Stimulated activated CD8-positive, alpha-beta memory T cell treated with anti-CD3 and anti-CD28 coated beads, Interleukin-2, amount 100 ng/mL, for 48 hours (primary cell): ENCODE measurements around the gene ZNF536.
"Not testable (repeated sequence)": the region's sequence is repeated elsewhere in the genome, so short reads cannot be mapped to it uniquely, and the experiment has no call there.

ENCODE experiments used
- DNase-seq, 2 donors: peaks; one replicate each; pipeline ENCODE4 v3.0.0-alpha.2; 2020; ENCODE audit warnings: low read depth in 2 of 2

Gene ZNF536

DNA sequence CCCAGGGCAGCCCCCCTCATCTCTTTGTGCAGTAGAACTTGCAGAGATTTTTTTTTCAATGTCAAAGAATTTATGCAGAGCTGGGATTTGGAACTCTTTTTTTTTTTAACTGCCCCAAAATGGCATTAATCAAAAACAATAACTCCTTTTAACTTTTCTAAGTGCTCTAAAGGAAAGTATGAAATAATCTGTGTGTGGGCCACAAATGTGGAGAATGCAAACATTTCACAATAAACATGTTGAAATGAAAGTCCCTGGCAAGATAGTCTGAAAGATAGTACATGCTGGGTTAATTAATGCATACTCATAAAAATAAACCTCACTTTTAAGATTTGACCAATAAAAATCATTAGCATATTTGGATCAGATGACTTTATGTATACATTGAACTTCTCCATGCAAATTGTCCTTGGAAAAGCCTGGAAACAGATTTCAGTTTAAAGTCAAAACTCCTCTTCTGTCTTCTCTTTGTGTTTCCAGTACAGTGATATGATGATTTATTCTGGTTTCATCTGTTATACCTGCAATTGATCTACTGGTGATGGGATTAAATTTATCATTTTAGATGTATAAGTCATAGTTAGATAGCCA lies 30.5 kb upstream of the ZNF536 start:
- no peak for DNase-seq

DNA sequence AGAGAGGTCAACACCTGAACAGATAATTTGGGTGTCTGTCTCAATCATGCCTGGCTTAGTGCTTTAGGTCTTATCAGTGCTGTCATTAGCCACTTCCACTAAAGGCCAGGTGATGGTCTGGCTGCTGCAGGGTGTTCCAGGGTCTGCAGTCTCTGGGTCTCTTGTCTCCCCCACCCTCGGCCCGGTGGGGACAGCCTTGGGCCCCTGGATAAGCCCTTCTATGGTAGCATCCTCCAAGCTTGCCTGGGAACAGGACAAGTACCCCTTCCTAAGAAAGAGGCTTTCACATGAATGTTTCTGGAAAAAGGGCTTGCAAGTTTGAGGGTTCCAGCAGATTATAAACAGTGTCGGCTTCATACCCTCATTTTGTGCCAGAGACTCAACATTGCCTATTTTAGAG lies 29.3 kb upstream of the ZNF536 start:
- no peak for DNase-seq

GRCh38 chr19:30344446-30345425 lies 27.4 kb upstream of the ZNF536 start:
- DNase-seq = no peak

GRCh38 chr19:30345686-30346085 lies 26.5 kb upstream of the ZNF536 start:
- no peak for DNase-seq

- not testable (repeated sequence) for DNase-seq
These were observed 25.7 kb upstream of the ZNF536 start for GRCh38 chr19:30346468-30346867.

- no peak for DNase-seq
These were observed 23.0 kb upstream of the ZNF536 start for GRCh38 chr19:30349131-30349730.

DNA sequence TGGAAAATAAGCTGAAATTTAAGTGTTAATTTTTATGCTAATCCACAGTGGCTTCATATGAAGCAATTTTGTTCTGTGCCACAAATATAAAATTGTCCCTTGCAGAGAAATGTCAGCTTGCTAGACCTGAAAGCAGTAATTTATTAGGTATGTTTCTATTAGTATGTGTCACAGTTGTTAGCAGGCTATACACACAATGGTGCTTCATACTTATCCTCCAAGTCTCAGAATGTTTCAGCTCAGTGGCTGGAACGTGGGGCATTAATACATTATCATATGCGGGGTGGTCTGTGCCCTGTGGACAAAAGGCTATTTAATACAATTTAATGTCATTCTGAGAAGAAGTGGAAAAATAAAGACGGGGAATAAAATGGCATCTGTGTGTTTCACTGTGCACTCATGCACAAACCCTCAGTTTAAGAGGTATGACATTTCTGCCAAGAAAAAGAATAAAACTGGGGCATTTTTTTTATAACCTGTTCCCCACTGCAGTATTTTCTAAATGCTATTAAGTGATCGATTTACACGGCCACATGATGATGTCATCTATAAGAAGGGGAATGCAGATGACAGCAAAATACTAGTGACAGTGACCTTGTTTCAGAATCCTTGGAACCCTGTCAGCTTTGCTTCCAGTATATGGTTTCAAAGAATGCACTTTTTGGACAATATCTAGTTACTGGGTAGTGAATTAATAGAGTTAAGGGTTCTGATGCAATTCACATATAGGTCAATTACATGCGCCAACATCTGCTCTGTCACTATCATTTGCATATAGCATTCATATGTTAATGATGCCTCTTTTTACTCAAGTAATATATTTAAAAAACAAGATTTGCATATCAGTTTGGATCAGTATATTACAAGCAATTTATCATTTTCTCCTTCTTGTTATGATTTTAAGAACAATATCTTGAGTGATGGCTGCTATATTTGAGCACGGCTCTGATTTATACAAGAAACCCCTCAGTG lies 21.2 kb upstream of the ZNF536 start:
- no peak for DNase-seq

GRCh38 chr19:30351774-30352173 lies 20.4 kb upstream of the ZNF536 start:
- no peak for DNase-seq

DNA sequence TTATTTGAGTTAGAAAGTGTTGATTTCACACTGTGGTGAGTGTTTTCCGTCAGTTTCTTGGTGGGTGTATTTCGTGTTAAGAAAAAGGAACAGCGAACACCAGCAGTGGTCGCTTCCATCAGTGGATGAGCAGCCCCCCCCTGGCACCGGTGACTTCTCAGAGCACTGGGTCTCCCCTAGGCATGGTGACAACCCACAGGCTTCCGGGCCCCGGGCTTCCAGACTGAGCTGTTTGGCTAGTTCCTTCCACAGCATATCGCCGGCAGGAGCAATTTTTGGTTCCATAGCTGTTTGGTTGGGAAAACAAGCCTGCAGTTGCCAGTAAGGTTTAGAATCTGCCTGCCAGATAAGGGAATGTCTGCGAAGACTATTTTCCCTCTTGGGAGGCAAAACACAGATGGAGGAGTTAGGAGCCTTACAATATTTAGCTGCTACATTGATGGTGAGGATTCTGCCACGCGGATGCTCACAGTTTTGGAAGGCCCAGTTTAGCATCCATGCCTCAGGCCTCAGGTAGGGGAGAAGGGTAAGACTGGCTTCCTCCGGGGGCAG lies 18.7 kb upstream of the ZNF536 start:
- no peak for DNase-seq

- no peak for DNase-seq
These were observed 16.6 kb upstream of the ZNF536 start for GRCh38 chr19:30355586-30355985.

DNA sequence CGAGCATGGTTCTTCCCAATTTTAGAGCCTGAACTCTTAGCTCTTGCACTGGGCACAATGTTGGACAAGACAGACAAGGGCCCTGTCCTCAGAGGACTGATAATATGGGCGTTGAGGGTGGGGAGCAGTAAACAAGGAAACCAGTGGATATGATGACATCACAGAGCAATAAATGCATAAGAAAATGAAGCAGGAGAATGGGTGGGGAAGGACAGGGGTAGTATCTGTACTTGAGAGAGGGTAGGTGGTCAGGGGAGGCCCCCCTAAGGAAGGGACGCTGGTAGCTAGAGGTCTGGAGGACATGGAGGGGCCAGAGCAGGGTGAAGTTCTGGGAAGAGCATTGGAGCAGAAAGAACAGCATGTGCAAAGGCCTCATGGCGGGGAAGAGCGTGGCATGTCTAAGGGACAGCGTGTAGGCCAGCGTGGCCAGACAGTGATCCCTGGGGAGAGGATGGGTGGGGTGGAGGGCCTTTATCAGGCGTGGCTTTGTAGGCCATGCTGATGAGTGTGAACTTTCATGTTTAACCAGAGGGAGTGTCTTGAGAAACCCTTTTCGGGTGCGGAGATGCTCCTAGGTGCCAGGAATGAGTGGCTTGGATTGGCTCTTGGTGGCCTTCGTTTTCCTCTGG lies 15.1 kb upstream of the ZNF536 start:
- no peak for DNase-seq

DNA sequence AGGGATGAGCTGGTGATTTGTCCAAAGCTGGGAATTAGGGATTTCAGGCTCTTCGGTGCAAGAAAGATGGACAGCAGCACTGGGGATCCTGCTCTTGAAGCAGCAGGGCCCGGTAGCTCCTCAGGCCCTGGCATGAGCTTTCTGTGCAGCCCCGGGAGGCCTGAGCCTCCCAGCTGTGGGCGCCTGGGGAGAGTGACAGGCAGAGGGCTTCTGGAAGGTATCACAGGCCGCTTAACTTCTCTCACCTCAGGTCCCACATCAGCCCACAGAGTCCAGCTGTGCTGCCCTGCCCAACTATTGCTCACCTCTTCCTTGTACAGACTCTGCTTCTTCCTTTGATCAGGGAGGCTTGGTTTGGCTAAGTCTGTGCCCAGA lies 14.6 kb upstream of the ZNF536 start:
- DNase-seq = no peak

- DNase-seq = no peak
These were observed 13.9 kb upstream of the ZNF536 start for GRCh38 chr19:30358319-30358718.

GRCh38 chr19:30358821-30359580 lies 13.2 kb upstream of the ZNF536 start:
- no peak for DNase-seq

- DNase-seq = no peak
These were observed 12.2 kb upstream of the ZNF536 start for GRCh38 chr19:30359936-30360335.

DNA sequence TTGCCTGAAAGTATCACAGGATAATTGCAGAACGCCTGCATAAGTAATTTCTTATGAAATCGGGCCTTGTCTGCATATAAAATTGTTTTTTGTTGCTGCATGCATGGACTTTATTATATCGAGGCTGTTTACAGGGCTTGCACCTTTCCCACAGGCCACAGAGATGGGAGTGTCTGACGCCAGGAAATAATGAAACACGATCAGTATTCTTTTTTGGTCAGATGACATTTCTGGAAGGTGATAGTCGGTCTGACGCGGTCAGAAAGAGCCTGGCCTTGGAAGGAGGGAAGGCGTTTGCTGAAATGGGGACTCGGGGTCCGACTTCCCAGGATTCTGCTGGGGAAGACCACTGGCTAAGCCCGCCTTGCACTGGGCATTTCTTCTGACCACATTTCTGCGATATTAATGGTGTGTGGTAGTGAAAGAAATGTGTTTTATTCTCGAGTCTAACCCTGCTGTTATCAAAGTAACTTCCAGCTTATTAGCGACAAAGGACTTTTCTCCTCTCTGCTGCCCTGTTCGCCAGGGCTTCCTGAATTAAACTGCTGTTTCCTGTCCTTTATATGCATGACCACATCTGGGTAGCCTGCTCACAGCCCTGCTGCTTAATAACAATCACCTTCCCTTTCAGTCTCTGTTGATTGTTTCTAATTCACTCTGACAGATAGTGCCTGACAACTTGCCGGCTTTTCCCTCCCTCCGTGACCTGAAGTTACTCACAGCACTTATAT lies 11.6 kb upstream of the ZNF536 start:
- DNase-seq = no peak

DNA sequence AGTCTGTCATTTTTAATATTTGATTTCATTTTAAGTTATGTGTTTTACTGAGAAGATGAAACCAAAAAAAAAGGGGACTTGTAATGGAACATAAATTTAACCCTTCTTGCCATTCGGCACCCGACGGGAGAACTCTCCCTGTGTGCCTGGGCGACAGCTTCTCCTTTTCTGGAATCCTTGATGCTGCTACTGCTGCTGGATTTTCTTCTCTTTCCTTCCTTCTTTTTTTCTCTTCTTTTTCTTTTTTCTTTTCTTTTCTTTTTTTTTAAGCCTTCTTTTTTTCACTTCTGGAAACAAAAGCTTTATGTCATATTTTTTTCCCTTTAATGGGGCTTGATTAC lies 11.1 kb upstream of the ZNF536 start:
- no peak for DNase-seq

- DNase-seq = no peak
These were observed 10.5 kb upstream of the ZNF536 start for GRCh38 chr19:30361721-30362120.

- no peak for DNase-seq
These were observed 9.9 kb upstream of the ZNF536 start for GRCh38 chr19:30362156-30362754.
